ENCODE data around the gene ZNF827.

Gene ZNF827

GRCh38 chr4:145824463-145824862 is 114.2 kb downstream of the ZNF827 start:
- no peak for DNase-seq

DNA sequence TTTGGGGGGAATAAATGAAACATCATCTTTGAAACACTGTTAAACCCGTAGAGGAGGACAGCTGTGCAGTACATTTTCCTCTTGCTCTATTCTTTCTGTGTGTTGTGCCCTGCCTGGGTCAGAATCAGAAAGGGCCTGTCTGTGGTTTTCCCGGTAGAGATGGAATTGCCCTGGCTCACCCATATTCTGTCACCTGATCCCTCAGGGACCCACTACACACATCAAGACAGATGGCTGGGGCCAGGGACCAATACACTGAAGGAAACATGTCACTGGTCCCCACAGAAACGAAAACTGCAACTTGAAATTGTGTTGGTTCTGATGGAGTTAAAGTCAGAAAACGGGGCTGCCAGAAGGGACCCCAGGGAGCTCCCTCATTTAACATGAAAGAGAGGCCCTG is 114.9 kb downstream of the ZNF827 start:
- no peak for DNase-seq

GRCh38 chr4:145822581-145822980 is 116.0 kb downstream of the ZNF827 start:
- DNase-seq: no peak

DNA sequence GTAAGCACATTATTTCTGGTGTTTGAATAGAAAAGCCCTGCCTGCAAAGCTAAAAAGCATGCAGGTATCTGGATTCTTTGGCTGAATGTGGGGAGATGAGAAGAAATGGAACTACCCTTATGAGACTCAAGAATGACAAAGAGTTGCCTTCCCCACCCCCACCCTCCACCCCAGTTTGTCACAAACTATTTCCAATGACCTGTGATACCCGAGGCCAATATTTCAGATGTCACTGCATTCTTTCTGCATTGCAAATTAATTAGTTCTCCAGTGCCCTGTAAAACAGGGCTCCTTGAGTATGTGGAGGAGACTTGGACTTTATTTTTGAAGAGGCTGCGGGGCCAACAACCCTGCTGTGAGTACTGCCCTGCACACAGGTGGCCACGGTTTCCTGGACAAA is 116.4 kb downstream of the ZNF827 start:
- no peak for DNase-seq

DNA sequence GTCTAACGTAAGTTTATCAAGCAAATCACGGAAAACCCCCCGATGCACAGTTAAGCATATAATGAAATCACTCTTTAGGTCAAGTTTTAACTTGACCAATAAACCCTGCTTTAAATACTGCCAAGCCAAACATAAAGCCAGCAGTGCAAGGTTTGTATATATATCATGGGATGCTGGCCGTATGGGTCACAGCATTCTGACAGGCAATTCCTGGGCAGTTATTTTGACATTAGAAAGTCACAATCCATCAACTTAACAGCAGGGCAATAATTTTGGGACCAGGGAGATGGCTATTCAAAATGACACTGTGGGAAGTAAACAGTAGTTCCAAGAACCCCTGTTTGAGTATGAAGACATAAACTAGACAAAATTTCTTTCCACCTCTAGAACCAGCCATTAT is 116.9 kb downstream of the ZNF827 start:
- no peak for DNase-seq

- DNase-seq: no peak
Observed at GRCh38 chr4:145820407-145820806, 118.2 kb downstream of the ZNF827 start.

GRCh38 chr4:145819853-145820181 is 118.8 kb downstream of the ZNF827 start:
- no peak for DNase-seq

DNA sequence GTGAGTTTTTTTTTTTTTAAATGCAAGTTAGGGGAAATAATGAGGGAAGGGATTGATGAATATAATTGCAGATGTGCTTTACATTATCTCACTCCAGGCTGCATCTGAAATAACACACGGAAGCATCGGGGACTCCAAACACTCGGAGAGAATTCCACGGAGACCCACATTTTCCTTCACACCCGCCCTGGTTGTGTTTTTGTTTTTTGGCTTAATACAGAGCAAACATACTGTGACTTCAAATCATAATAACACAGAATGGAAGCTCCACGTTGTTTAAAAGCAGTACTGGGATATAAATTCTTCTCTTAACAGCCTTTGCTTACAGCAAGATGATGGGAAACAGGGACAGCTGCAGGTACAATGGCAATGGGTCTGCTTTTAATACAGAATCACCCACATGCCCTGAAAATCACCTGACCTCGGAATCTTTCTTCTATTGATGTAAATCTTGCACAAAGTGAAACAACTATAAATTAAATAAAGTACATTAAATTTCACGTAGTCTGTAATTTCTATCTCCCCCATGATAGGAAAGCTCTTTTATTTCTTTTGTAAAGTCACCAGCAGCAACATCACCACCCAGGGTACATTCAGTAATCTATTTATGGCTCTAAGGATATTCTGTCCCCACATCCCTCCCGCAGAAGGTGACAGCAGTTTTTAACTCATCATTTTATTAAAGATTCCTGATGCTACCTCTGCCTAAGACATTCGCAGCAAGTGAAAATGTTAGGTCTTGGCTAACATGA is 119.3 kb downstream of the ZNF827 start:
- no peak for DNase-seq

GRCh38 chr4:145818011-145818410 is 120.6 kb downstream of the ZNF827 start:
- DNase-seq: no peak

DNA sequence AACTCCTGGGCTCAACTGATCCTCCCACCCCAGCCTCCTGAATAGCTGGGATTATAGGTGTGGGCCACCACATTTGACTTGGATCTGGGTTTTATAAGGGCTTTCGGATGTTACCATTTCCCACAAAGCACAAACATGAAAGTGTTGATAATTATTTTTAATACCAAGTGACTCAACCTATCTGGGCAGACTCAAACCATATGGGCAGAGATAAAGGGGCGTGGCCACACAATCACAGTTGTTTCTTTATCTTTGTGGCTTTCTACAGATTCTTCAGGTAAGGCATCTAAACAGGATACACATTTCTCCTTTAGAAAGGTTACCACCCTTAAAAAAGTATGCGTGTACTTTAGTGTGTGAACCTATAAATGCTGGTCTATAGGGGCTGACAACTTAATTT is 122.5 kb downstream of the ZNF827 start:
- no peak for DNase-seq

- DNase-seq: no peak
Observed at GRCh38 chr4:145815626-145816025, 123.0 kb downstream of the ZNF827 start.

DNA sequence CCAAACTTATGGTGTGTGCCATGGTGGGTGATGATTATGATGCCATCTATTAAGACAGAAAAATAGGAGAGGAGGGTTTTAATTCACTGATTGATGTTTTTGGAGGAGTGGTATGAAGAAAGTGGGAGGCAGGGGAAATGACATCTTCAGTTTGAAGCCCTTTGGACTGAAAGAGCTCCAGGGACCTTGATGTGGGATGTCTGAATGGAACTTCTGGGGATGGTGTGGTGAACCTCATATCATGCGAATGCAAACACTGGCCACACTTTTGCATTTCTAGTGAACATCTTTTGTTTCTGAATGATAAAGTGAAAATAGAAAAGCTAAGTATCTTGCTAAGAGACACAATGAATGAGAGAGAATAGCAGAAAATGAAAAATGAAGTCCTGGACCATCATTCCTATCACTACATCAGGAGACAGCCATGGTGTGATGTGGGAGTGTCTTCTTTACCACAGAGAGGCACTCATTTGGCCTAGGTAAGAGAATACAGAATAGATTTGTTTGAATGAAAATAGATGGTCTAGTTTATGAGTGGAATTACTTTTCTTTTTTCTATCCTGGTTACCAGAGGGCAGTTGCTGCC is 123.5 kb downstream of the ZNF827 start:
- DNase-seq: no peak

GRCh38 chr4:145814246-145814645 is 124.4 kb downstream of the ZNF827 start:
- DNase-seq: no peak

DNA sequence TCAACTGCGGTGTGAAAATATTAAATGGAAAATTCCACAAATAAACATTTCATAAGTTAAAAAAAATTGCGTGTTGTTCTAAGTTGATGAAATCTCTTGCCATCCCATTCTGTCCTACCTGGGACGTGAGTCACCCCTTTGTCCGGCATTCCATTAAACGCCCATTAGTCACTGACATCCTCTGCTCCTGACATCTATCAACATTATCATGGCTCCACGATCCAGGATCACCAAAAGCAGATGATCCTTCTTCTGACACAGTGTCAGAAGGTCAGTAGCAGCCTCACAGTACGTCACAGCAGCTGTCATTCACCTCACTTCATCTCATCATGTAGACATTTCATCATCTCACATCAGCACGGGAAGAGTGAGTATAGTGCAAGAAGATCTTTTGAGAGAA is 125.7 kb downstream of the ZNF827 start:
- DNase-seq: no peak

DNA sequence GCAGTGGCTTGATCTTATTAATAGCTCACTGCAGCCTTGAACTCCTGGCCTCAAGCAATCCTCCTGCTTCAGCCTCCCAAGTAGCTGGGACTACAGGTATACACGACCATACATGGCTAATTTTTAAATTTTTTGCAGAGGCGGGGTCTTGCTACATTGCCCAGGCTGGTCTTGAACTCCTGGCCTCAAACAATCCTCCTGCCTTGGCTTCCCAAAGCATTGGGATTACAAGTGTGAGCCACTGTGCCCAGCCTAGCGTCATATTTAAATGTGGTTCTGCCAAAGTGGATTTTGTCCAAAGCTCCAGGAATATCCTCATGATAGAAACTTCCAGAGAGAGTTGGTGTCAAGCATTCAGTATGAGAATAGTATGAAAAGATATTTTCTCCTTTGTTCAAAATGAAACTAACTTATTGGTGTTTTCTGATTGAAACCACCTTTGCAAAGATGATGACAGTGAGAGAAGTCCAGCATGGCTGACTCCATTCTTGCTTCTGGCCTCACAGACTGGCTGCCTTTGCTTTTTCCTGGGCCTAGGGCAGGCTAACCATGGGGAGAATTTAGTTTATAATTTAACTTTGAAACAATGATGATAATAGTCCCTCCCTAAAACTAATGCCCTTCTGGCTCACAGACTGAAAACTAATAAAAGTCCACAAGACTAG is 129.6 kb downstream of the ZNF827 start:
- no peak for DNase-seq

GRCh38 chr4:145808021-145808650 is 130.5 kb downstream of the ZNF827 start:
- no peak for DNase-seq

DNA sequence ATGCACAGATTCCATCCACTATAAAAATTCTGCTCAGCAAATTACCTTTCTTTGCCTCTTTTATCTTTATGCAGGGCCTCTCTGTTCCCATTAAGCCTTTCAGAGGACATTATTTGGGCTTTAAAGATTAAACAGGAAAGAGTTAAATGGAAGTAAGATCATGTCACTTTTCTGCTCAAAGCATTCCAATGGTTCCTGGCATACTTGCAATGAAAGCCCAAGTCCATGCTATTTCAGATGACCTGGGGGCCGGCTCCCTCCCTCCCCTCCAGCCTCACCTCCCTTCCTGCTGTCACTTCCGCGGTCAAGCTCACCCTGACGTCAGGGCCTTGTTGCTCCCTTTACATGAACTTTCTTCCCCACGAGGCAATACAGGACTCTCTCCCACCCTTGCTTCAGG is 133.1 kb downstream of the ZNF827 start:
- DNase-seq: no peak

DNA sequence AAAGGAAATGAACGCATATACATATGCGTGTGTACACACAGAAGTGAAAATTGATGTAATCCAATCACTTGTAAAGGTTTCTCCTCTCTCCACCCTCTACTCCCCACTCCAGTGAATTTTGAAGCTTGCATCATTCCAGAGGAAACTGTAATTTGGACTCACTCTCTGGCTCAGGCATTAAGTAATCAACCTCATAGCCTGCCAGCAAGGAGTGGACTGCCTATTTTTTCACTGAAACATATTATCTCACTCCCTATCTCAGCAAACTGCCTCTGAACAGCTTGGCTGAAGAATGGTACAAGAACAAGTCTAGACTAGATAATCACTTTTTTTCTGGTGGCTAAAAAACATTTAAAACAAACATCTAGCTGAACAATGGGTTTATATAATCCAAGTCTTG is 134.5 kb downstream of the ZNF827 start:
- no peak for DNase-seq

DNA sequence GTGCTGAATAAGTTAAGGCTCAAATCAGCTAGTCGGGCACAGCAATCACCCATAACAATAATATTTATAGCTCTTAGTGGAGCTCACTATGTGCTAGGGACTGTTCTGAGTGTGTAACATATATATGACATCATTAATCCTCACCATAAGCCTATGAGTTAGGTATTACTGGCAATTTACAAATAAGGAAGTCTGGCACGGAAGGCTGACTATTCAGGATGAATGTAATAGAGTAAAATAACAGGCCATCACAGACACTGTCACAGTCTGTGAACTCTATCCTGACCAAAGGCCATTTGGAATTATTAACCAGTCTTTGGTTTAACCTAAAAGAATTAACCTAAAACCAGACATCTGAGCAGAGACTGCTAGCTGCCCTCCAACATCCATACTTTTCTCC is 139.4 kb downstream of the ZNF827 start:
- no peak for DNase-seq

- no peak for DNase-seq
Observed at GRCh38 chr4:145797278-145797677, 141.3 kb downstream of the ZNF827 start.

- DNase-seq: no peak
Observed at GRCh38 chr4:145796346-145796745, 142.3 kb downstream of the ZNF827 start.

DNA sequence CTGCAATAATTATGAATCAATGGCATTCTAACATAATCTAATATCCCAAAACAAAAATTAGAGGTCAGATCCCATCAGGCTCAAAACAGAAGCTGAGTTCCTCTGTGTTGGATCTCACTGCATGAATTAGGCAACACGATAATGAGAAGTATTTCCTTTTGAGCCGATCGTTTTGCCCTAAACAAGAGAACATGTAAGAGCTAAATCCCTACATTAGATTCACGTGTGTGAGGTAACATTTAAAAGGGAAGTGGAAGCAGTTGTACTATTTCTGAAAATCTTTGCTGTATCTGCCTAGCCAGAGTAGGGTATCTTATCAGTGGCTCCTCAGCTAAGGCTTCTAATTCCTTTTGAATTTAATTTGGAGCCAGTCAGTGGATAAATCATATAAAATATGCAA is 143.1 kb downstream of the ZNF827 start:
- no peak for DNase-seq

GRCh38 chr4:145792429-145792828 is 146.2 kb downstream of the ZNF827 start:
- no peak for DNase-seq

- no peak for DNase-seq
Observed at GRCh38 chr4:145791988-145792387, 146.6 kb downstream of the ZNF827 start.

All from activated T-cell treated with anti-CD3 and anti-CD28 coated beads, Interleukin-2, amount 50 U/mL, for 1 hour (primary cell).